Endothelial cell of umbilical vein (primary cell): ENCODE data around the gene ACAD10. TPM values are rescaled to one million over a fixed set of nuclear protein-coding genes. Genes with fewer than 3 reads are reported as not detected.

Experiments
- BruUV-seq: library from RNA; stranded (reverse); fragments of 400-500 nt; replicated peaks from 2 replicates; lab custom pipeline; 2021; lab: Mats Ljungman, UMichigan
- CTCF ChIA-PET: fragments of 300-600, 350-600 bp; sonication (Branson Sonifier 250); formaldehyde crosslinking; loops from one replicate; lab custom pipeline; 2021; ENCODE audit warnings: antibody characterized with exemption, inconsistent platforms; lab: Charles Lee
- POLR2A ChIA-PET: fragments of 300-600, 350-600 bp; sonication (Branson Sonifier 250); formaldehyde crosslinking; loops from one replicate; lab custom pipeline; 2021; ENCODE audit warnings: antibody characterized with exemption, inconsistent platforms; lab: Charles Lee
- DNase-seq: peaks from one replicate; pipeline ENCODE4 v3.0.0-alpha.2; 2011; ENCODE audit warnings: low read depth, low spot score
- FAIRE-seq: peaks from 2 replicates; lab custom pipeline; 2011; peaks lifted over from hg19 to GRCh38; lab: Jason Lieb, UNC
- H2AFZ ChIP-seq: 2 replicates; pipeline ENCODE4 v1.6.0; 2012; ENCODE audit warnings: low read depth, low read length, control low read depth, inconsistent platforms
- H3K27ac ChIP-seq: 2 replicates; pipeline ENCODE4 v1.5.1; 2011; ENCODE audit warnings: low read depth, mild to moderate bottlenecking, control low read depth, low read length, moderate library complexity; ENCODE audit not compliant: insufficient read depth
- H3K27me3 ChIP-seq, 2 experiments: 2 replicates each; pipeline versions ENCODE4 v1.6.0 to v1.6.1; 2011; ENCODE audit warnings: low read length in 2 of 2, mixed read lengths in 1 of 2; ENCODE audit not compliant: control insufficient read depth in 2 of 2, insufficient read depth in 2 of 2
- H3K36me3 ChIP-seq, 2 experiments: 2 replicates in 1 of 2; 3 replicates in 1 of 2; pipeline ENCODE4 v1.5.1; 2011; ENCODE audit warnings: low read length in 2 of 2, mild to moderate bottlenecking in 1 of 2, moderate library complexity in 1 of 2; ENCODE audit not compliant: control insufficient read depth in 2 of 2, insufficient read depth in 2 of 2; ENCODE audit errors: extremely low read depth in 1 of 2
- H3K4me1 ChIP-seq: 3 replicates; pipeline ENCODE4 v1.5.1; 2011; ENCODE audit warnings: mild to moderate bottlenecking, low read length; ENCODE audit not compliant: control insufficient read depth, insufficient read depth; ENCODE audit errors: extremely low read depth
- H3K4me2 ChIP-seq: 2 replicates; pipeline ENCODE4 v1.6.1; 2011; ENCODE audit warnings: low read length, control low read depth, mixed read lengths; ENCODE audit not compliant: insufficient read depth
- H3K4me3 ChIP-seq, 3 experiments: fragments of 200-600 bp in 1 of 3; sonication (generic), shearing (Covaris generic) in 1 of 3; replicated peaks in 1 of 3; 2 replicates each; pipeline ENCODE4 v1.5.1; 2011 to 2016; ENCODE audit warnings: control low read depth in 3 of 3, low read length in 3 of 3, mild to moderate bottlenecking in 2 of 3, inconsistent platforms in 1 of 3, low read depth in 1 of 3, moderate library complexity in 1 of 3; ENCODE audit not compliant: insufficient read depth in 1 of 3
- H3K79me2 ChIP-seq: 2 replicates; pipeline ENCODE4 v1.6.0; 2012; ENCODE audit warnings: low read length, inconsistent platforms; ENCODE audit not compliant: control insufficient read depth, insufficient read depth
- H3K9ac ChIP-seq: replicated peaks from 2 replicates; pipeline ENCODE3; 2011; ENCODE audit warnings: low read length, control low read depth; ENCODE audit not compliant: insufficient read depth; ENCODE audit errors: extremely low read depth
- H3K9me1 ChIP-seq: replicated peaks from 3 replicates; pipeline ENCODE4 v1.6.0; 2011; ENCODE audit warnings: mild to moderate bottlenecking, low read length; ENCODE audit not compliant: control insufficient read depth, insufficient read depth; ENCODE audit errors: extremely low read depth
- H3K9me3 ChIP-seq: replicated peaks from 2 replicates; pipeline ENCODE4 v1.5.1; 2012; ENCODE audit warnings: low read length, inconsistent platforms; ENCODE audit not compliant: control insufficient read depth, insufficient read depth
- H4K20me1 ChIP-seq: replicated peaks from 2 replicates; pipeline ENCODE3; 2011; ENCODE audit warnings: mild to moderate bottlenecking, low read length; ENCODE audit not compliant: control insufficient read depth, insufficient read depth; ENCODE audit errors: extremely low read depth
- EZH2 ChIP-seq: IDR thresholded peaks from 2 replicates; pipeline ENCODE4 v1.6.1; 2012; ENCODE audit warnings: borderline replicate concordance, low read depth, mild to moderate bottlenecking, moderate library complexity, low read length, inconsistent platforms; ENCODE audit not compliant: severe bottlenecking
- FOS ChIP-seq: IDR thresholded peaks from 2 replicates; pipeline ENCODE4 v1.6.1; 2011; ENCODE audit warnings: mild to moderate bottlenecking, low read length, moderate library complexity, borderline replicate concordance; ENCODE audit not compliant: insufficient read depth
- GATA2 ChIP-seq: IDR thresholded peaks from 2 replicates; pipeline ENCODE4 v1.7.0; 2011; ENCODE audit warnings: low read depth, mild to moderate bottlenecking, moderate library complexity, mixed read lengths, low read length; ENCODE audit not compliant: insufficient read length, insufficient read depth
- JUN ChIP-seq: IDR thresholded peaks from 2 replicates; pipeline ENCODE4 v1.6.1; 2011; ENCODE audit warnings: borderline replicate concordance, low read depth; ENCODE audit not compliant: insufficient read length, insufficient read depth
- MYC ChIP-seq: IDR thresholded peaks from one replicate; pipeline ENCODE4 v1.6.1; 2011; ENCODE audit warnings: mild to moderate bottlenecking, low read depth, low read length
- POLR2A ChIP-seq: IDR thresholded peaks from 2 replicates; pipeline ENCODE4 v1.6.1; 2012; ENCODE audit warnings: low read depth, mild to moderate bottlenecking, control low read depth, low read length
- POLR2AphosphoS5 ChIP-seq: IDR thresholded peaks from 2 replicates; pipeline ENCODE4 v1.6.1; 2012; ENCODE audit warnings: low read depth, mild to moderate bottlenecking, control low read depth, low read length, moderate library complexity; ENCODE audit not compliant: insufficient read depth
- dilution Hi-C: fragments of 300-500 bp; cut with MboI; formaldehyde crosslinking; loops from one replicate; pipeline ENCODE4 v1.15.0; 2019; ENCODE audit warnings: low sequenced_read_pairs; ENCODE audit not compliant: extremely low pct_ligation_motif_present
- intact Hi-C: fragments of 100-400 bp; cut with micrococcal nuclease; formaldehyde crosslinking; loops from one replicate; pipeline ENCODE4 v1.10.0; 2022
- polyA plus RNA-seq, 4 experiments: library from polyadenylated mRNA; depleted of rRNA in 3 of 4; stranded (reverse) in 3 of 4; unstranded in 1 of 4; fragments of >200 nt; gene quantifications; 2 replicates each; pipeline versions ENCODE4 v1.2.1 to v1.2.3, GENCODE V29; 2011 to 2012; ENCODE audit warnings: missing spikeins in 1 of 4
- total RNA-seq: library from RNA; stranded (reverse); gene quantifications from 2 replicates; pipeline ENCODE4 v1.2.3, GENCODE V29; 2021
- TF ChIP-seq, protein P1 (sequence below), 2 donors: IDR thresholded peaks; 1 replicate in 1 of 2; 2 replicates in 1 of 2; pipeline ENCODE4 v1.5.1; 2011; ENCODE audit warnings: low read length in 2 of 2, mild to moderate bottlenecking in 2 of 2, moderate library complexity in 2 of 2, control low read depth in 1 of 2, inconsistent platforms in 1 of 2, low read depth in 1 of 2; ENCODE audit not compliant: insufficient read depth in 1 of 2; ENCODE audit errors: extremely low read depth in 1 of 2
- TF ChIP-seq, protein P2 (sequence below): IDR thresholded peaks from 2 replicates; pipeline ENCODE4 v1.6.1; 2011; ENCODE audit not compliant: insufficient read depth, insufficient read length

ACAD10 gene
- total and polyA plus RNA-seq, 2 donors (not counting 3 experiments of a cell fraction or from before 2014, with no cell fraction given): 15.2 to 16.3 TPM

GRCh38 chr12:111776836-111777344, 91.0 kb downstream of the ACAD10 start:
- Histone ChIP-seq H4K20me1 (no peaks in the 10 kb centered on the region), H2AFZ (no peak overlapping the region), H3K9ac (no peak overlapping the region), H3K4me1 (peaks cover 16% of the 10 kb centered on the region), H3K9me1 (no peaks in the 10 kb centered on the region), H3K4me2 (no peak overlapping the region), H3K27me3 (no peaks in the 10 kb centered on the region), H3K4me3 (no peak overlapping the region), H3K36me3 (peaks cover 0 to 6% of the 10 kb centered on the region in 2 experiments), H3K9me3 (no peaks in the 10 kb centered on the region), H3K79me2 (no peaks in the 10 kb centered on the region), H3K27ac (no peak overlapping the region)
- TF ChIP-seq JUN (no peak), POLR2AphosphoS5 (no peak), EZH2 (no peak), FOS (no peak), GATA2 (no peak), MYC (no peak), POLR2A (no peak)
- TF ChIP-seq, protein P1, sequence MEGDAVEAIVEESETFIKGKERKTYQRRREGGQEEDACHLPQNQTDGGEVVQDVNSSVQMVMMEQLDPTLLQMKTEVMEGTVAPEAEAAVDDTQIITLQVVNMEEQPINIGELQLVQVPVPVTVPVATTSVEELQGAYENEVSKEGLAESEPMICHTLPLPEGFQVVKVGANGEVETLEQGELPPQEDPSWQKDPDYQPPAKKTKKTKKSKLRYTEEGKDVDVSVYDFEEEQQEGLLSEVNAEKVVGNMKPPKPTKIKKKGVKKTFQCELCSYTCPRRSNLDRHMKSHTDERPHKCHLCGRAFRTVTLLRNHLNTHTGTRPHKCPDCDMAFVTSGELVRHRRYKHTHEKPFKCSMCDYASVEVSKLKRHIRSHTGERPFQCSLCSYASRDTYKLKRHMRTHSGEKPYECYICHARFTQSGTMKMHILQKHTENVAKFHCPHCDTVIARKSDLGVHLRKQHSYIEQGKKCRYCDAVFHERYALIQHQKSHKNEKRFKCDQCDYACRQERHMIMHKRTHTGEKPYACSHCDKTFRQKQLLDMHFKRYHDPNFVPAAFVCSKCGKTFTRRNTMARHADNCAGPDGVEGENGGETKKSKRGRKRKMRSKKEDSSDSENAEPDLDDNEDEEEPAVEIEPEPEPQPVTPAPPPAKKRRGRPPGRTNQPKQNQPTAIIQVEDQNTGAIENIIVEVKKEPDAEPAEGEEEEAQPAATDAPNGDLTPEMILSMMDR (IDR thresholded peaks at IDR 0.05; ENCODE audit: extremely low read depth in 1 of 2, insufficient read depth in 1 of 2, low read depth in 1 of 2, low read length in 2 of 2): no peak
- TF ChIP-seq, protein P2, sequence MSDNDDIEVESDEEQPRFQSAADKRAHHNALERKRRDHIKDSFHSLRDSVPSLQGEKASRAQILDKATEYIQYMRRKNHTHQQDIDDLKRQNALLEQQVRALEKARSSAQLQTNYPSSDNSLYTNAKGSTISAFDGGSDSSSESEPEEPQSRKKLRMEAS: no peak
- DNase-seq: no peak
- intact Hi-C loops: no loop called here
- ChIA-PET CTCF (interaction anchor here (0.7 to 3.8 kb wide), 4 partner anchors 10 to 36 kb away, joined by 4 to 23 read pairs (median 8); partner anchors contain the start of gene ALDH2), POLR2A (no interaction called here)
- no peak for FAIRE-seq
- dilution Hi-C loops: no loop called here
- BruUV-seq: no TSS peak
